ENCODE results near the gene DHCR7.

DNA sequence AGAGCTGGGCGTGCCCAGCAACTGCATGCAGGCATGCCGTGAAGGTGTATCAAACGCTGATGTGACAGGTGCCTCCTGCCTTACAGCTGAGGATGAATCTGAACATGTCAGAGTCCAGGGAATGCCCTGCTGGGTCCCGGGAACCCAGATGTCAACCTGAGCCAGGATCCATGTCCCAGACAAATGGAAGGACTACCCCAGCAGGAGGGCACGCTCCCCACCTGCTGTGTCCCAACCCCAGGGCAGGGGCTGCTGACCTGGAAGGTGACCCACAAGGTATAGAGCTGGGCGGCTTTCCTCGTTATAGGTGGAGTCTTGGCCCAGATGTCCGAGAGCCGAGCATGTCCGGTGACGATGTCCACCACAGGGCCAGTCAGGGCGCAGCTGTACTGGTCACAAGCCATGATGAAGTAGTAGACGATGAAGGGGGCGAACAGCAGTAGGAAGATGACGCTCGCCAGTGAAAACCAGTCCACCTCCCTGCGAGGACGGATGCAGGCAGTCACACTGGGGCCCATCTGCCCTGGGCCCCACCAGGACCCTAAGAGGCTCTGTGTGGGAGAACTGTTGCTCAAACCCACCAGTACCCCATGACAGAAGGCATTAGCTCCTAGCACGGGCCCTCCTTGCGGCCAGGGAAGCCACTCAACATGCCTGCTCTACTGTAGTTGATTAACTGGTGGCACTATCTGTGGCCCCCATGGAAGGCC is 4.3 kb downstream of the DHCR7 start:
- TF ChIP-seq NR3C1 (IDR thresholded peaks at IDR 0.05) (no peak), POLR2A (IDR thresholded peaks at IDR 0.05; ENCODE audit: low read length) (no peak), EP300 (IDR thresholded peaks at IDR 0.05) (no peak), CEBPB (IDR thresholded peaks at IDR 0.05) (no peak), ZC3H11A (IDR thresholded peaks at IDR 0.05) (no peak), CHD4 (IDR thresholded peaks at IDR 0.05; ENCODE audit: borderline replicate concordance) (no peak), HOXA7 (CRISPR knock-in tag; IDR thresholded peaks at IDR 0.05) (no peak)
- TF ChIP-seq, protein P1, sequence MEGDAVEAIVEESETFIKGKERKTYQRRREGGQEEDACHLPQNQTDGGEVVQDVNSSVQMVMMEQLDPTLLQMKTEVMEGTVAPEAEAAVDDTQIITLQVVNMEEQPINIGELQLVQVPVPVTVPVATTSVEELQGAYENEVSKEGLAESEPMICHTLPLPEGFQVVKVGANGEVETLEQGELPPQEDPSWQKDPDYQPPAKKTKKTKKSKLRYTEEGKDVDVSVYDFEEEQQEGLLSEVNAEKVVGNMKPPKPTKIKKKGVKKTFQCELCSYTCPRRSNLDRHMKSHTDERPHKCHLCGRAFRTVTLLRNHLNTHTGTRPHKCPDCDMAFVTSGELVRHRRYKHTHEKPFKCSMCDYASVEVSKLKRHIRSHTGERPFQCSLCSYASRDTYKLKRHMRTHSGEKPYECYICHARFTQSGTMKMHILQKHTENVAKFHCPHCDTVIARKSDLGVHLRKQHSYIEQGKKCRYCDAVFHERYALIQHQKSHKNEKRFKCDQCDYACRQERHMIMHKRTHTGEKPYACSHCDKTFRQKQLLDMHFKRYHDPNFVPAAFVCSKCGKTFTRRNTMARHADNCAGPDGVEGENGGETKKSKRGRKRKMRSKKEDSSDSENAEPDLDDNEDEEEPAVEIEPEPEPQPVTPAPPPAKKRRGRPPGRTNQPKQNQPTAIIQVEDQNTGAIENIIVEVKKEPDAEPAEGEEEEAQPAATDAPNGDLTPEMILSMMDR (IDR thresholded peaks at IDR 0.05) = no peak
- TF ChIP-seq, protein P2, sequence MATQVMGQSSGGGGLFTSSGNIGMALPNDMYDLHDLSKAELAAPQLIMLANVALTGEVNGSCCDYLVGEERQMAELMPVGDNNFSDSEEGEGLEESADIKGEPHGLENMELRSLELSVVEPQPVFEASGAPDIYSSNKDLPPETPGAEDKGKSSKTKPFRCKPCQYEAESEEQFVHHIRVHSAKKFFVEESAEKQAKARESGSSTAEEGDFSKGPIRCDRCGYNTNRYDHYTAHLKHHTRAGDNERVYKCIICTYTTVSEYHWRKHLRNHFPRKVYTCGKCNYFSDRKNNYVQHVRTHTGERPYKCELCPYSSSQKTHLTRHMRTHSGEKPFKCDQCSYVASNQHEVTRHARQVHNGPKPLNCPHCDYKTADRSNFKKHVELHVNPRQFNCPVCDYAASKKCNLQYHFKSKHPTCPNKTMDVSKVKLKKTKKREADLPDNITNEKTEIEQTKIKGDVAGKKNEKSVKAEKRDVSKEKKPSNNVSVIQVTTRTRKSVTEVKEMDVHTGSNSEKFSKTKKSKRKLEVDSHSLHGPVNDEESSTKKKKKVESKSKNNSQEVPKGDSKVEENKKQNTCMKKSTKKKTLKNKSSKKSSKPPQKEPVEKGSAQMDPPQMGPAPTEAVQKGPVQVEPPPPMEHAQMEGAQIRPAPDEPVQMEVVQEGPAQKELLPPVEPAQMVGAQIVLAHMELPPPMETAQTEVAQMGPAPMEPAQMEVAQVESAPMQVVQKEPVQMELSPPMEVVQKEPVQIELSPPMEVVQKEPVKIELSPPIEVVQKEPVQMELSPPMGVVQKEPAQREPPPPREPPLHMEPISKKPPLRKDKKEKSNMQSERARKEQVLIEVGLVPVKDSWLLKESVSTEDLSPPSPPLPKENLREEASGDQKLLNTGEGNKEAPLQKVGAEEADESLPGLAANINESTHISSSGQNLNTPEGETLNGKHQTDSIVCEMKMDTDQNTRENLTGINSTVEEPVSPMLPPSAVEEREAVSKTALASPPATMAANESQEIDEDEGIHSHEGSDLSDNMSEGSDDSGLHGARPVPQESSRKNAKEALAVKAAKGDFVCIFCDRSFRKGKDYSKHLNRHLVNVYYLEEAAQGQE (IDR thresholded peaks at IDR 0.05) = no peak
- TF ChIP-seq, protein P3, sequence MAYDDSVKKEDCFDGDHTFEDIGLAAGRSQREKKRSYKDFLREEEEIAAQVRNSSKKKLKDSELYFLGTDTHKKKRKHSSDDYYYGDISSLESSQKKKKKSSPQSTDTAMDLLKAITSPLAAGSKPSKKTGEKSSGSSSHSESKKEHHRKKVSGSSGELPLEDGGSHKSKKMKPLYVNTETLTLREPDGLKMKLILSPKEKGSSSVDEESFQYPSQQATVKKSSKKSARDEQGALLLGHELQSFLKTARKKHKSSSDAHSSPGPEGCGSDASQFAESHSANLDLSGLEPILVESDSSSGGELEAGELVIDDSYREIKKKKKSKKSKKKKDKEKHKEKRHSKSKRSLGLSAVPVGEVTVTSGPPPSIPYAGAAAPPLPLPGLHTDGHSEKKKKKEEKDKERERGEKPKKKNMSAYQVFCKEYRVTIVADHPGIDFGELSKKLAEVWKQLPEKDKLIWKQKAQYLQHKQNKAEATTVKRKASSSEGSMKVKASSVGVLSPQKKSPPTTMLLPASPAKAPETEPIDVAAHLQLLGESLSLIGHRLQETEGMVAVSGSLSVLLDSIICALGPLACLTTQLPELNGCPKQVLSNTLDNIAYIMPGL (CRISPR knock-in tag; IDR thresholded peaks at IDR 0.05; ENCODE audit: borderline replicate concordance) = no peak
